AG04450 (cell line): ENCODE data around the gene SELENOK. TPM values are rescaled to one million over a fixed set of nuclear protein-coding genes. Genes with fewer than 3 reads are reported as not detected.

Source experiments
- CTCF ChIA-PET: fragments of 300-600, 350-600 bp; formaldehyde crosslinking; extraction: SDS; loops from one replicate; lab custom pipeline; 2022; ENCODE audit warnings: antibody characterized with exemption, inconsistent platforms; lab: Charles Lee
- POLR2A ChIA-PET: fragments of 350-600 bp; formaldehyde crosslinking; extraction: SDS; loops from one replicate; lab custom pipeline; 2021; ENCODE audit warnings: antibody characterized with exemption, inconsistent platforms; lab: Yijun Ruan, JAX
- DNase-seq: peaks from one replicate; pipeline ENCODE4 v3.0.0-alpha.2; 2011; ENCODE audit warnings: low read depth, low spot score
- H3K27ac ChIP-seq: one replicate; pipeline ENCODE4 v1.5.1; 2012; ENCODE audit warnings: low read depth, low read length, control low read depth
- H3K27me3 ChIP-seq: one replicate; pipeline ENCODE4 v1.6.0; 2012; ENCODE audit warnings: low read length; ENCODE audit not compliant: control insufficient read depth, insufficient read depth
- H3K4me3 ChIP-seq: 2 replicates; pipeline ENCODE4 v1.5.1; 2011; ENCODE audit warnings: mild to moderate bottlenecking, low read depth, low read length, control low read depth
- H3K9me3 ChIP-seq: 2 replicates; pipeline ENCODE4 v1.5.1; 2012; ENCODE audit warnings: low read length; ENCODE audit not compliant: control insufficient read depth, insufficient read depth
- polyA plus RNA-seq: library from polyadenylated mRNA; depleted of rRNA; stranded (reverse); fragments of >200 nt; gene quantifications from 2 replicates; pipeline ENCODE4 v1.2.3, GENCODE V29; 2011
- TF ChIP-seq, protein P1 (sequence below): IDR thresholded peaks from 2 replicates; pipeline ENCODE4 v1.5.1; 2011; ENCODE audit warnings: low read depth, low read length, control low read depth, inconsistent platforms

SELENOK gene
- polyA plus RNA-seq, 1 experiment, result 58.5 TPM

DNA sequence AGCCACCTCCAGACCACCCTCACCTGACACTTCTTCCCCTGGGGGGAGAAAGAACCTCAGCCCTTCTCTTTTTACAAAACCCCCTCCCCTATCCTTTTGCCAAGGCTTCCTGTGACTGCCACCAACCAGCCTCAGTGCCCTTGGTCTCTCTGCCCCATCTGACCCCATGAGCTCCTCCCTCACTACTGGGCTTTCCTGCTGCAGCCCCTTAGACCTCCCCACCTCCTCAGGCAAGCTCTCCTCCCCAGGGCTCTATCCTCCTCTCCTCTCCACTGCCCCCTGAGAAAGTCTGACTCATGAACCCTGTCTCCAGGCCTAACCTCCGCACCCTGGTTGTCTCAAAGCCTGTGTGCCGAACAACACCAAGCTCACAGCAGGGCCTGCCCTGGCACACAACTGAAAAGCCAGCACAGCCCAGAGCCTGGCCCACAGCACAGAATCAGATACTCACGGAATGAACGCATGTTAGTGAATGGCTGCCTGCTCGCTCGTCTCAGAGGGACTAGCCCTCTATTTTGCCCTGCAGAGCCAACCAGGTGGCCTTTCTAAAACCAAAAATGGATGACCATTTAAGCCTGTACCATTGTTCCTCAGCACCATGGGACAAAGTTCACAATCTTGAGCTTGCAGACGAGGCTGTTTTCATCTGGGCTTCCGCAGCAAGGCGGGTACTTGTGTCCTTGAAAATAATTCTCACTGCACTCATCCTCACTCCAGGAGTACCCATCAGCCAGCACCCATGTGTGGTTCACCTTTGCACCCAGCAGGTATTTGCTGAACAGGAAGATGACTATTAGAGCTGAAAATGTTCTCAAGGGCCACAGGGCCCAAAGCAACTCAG is 47.2 kb downstream of the SELENOK start:
- DNase-seq, result no peak
- CTCF ChIA-PET, result interaction anchor here (1.1 kb wide), 1 partner anchor 13 kb away, joined by 3 read pairs; no protein-coding TSS in a partner anchor
- Histone ChIP-seq H3K9me3 (peaks cover 3% of the 10 kb centered on the region; the same call in 1 of the 2 replicates), H3K27me3 (peaks cover 53% of the 10 kb centered on the region), H3K4me3 (no peak overlapping the region), H3K27ac (no peak overlapping the region)
- TF ChIP-seq, protein P1, sequence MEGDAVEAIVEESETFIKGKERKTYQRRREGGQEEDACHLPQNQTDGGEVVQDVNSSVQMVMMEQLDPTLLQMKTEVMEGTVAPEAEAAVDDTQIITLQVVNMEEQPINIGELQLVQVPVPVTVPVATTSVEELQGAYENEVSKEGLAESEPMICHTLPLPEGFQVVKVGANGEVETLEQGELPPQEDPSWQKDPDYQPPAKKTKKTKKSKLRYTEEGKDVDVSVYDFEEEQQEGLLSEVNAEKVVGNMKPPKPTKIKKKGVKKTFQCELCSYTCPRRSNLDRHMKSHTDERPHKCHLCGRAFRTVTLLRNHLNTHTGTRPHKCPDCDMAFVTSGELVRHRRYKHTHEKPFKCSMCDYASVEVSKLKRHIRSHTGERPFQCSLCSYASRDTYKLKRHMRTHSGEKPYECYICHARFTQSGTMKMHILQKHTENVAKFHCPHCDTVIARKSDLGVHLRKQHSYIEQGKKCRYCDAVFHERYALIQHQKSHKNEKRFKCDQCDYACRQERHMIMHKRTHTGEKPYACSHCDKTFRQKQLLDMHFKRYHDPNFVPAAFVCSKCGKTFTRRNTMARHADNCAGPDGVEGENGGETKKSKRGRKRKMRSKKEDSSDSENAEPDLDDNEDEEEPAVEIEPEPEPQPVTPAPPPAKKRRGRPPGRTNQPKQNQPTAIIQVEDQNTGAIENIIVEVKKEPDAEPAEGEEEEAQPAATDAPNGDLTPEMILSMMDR, result no peak
- POLR2A ChIA-PET, result no interaction called here

DNA sequence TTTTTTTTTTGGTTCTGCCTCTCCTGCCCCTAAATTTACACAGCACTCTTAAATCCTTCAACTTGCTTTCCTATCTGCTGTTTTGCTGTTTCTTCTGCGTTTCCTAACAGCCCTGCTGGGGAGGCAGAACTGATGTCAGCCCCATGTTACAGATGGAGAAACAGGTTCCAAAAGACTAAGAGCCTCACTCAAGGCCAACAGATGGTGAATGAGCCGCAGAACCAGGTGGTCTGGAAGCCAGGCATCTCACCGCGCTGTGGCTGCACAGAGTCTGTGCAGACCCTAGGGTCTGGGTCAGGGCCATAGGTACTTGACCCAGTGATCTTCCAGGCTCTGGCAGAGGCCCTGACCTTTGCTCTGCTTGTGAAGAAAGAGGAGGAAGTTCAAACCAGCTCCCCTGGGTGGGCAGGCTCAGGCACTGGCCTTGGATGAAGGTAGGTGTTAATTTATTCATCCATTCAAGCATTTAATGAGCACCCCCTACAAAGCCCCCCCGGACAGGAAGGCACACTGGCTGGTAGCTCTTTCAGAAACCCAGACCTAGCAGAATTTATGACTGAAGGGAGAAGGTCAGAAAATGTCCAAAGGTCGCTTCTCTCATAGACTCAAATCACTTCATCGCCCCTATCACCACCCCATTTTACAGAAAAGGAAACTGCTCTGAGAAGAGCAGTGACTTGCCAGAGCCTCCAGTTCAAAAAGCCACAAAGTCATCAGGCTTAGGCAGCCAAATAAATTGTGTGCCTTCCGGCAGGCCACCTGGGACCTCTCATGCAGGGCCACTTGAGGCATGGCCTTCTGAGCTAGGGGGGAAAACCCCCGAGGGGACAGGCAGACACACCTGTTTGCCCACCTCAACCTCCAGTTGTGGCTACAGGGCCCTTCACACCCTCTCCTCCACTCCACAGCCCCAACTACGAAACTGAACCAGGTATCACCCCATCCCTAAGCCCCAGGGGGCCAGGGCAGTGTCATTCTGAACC is 48.2 kb downstream of the SELENOK start:
- Histone ChIP-seq H3K4me3 (no peak overlapping the region), H3K9me3 (peaks cover 3% of the 10 kb centered on the region; the same call in 1 of the 2 replicates), H3K27me3 (peaks cover 45% of the 10 kb centered on the region), H3K27ac (no peak overlapping the region)
- TF ChIP-seq, protein P1, result no peak
- no peak for DNase-seq
- ChIA-PET POLR2A (interaction anchor here (0.6 kb wide), 1 partner anchor 288 kb away, joined by 8 read pairs; no protein-coding TSS in a partner anchor), CTCF (no interaction called here)

DNA sequence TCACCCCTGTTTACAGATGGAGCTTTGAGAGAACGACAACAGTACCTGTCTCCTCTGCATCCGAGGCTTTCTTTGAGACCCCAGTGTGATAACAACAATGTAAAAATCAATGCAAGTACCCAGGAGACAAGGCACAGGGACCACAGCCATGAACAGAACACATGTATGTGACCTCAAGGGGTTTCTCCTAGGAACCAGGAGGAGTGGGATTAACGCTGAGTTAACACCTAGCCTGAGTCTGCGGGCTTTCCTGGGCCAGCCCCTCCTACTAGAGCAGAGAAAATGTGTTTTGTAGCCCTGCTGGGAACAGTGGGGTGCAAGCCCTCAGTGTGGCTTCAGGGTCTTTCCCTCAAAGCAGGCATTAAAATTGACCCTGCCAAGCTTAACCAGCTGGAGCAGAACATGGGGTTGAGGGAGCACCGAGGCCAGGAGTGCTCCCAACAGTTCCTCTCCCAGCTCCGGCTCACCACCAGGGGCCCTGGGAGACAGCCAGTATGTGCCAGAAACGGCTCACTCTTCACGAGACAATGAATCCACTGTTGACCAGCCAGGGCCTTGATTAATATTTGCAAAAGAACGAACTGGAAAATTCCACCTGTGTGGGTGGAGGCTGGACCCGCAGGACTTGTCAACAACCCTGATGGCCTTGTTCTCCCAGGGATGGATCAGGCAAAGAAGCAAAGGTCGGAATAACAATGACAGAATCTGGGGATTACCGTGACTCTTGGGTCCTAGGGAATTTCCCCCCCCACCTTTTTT is 49.0 kb downstream of the SELENOK start:
- CTCF ChIA-PET, result no interaction called here
- POLR2A ChIA-PET, result interaction anchor here (0.6 kb wide), 1 partner anchor 14 kb away, joined by 3 read pairs; no protein-coding TSS in a partner anchor
- TF ChIP-seq, protein P1, result peak; percentile 22; the same call in 1 of the 2 replicates

DNA sequence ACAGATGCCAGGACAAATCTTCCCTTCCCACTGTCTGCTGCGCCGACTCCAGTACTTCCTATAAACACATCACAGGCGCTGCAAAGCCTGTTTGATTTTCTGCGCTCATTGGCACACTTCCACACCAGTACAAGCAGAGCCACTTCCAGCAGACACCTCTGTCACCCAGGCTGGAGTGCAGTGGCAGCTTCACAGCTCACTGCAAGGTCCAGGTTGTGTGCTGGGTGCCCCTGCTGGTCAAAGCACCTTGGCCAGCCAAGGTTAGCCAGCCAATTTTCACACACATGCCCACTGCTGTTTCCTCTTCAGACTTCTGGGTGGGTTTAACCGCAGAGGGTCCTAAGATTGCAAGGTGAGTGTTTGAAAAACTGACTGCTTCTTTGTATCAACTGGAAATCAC is 50.4 kb downstream of the SELENOK start:
- no peak for DNase-seq
- ChIA-PET CTCF (no interaction called here), POLR2A (no interaction called here)
- Histone ChIP-seq H3K27ac (no peak overlapping the region), H3K27me3 (peaks cover 25% of the 10 kb centered on the region), H3K9me3 (no peaks in the 10 kb centered on the region), H3K4me3 (no peak overlapping the region)
- TF ChIP-seq, protein P1, result no peak

More for the DNA sequence above, 49.0 kb downstream of the SELENOK start:
- Histone ChIP-seq H3K27ac (no peak overlapping the region), H3K27me3 (peaks cover 38% of the 10 kb centered on the region), H3K4me3 (no peak overlapping the region), H3K9me3 (peaks cover 3% of the 10 kb centered on the region; the same call in 1 of the 2 replicates)
- no peak for DNase-seq
